Ovary (tissue), 9 donors: ENCODE measurements around the gene UBA52. TPM values are rescaled to one million over a fixed set of nuclear protein-coding genes. Genes with fewer than 3 reads are reported as not detected.

ENCODE experiments used
- DNase-seq, 5 donors: peaks; one replicate each; pipeline ENCODE4 v3.0.0-alpha.2; 2019 to 2020
- H3K27ac ChIP-seq, 2 donors: fragments of 200-600 bp; one replicate each; pipeline versions ENCODE4 v1.5.1 to v1.8.0; 2019 to 2022
- H3K27me3 ChIP-seq: fragments of 200-600 bp; one replicate; pipeline ENCODE4 v1.8.0; 2022
- H3K36me3 ChIP-seq: fragments of 200-600 bp; sonication (generic); one replicate; pipeline ENCODE4 v1.5.1; 2019
- H3K4me1 ChIP-seq: one replicate; pipeline ENCODE4 v1.8.1; 2013; ENCODE audit warnings: mild to moderate bottlenecking, moderate library complexity; ENCODE audit not compliant: insufficient read depth
- H3K4me3 ChIP-seq: fragments of 200-600 bp; sonication (generic); one replicate; pipeline ENCODE4 v1.5.1; 2017
- H3K9me3 ChIP-seq, 2 donors: fragments of 200-600 bp in 1 of 2; sonication (generic) in 1 of 2; one replicate each; pipeline versions ENCODE4 v1.5.1 to v1.8.1; 2013 to 2019; ENCODE audit warnings: mild to moderate bottlenecking in 1 of 2, moderate library complexity in 1 of 2
- EP300 ChIP-seq: sonication (generic); formaldehyde crosslinking; IDR thresholded peaks from one replicate; pipeline ENCODE4 v1.6.1; 2017; ENCODE audit warnings: antibody characterized with exemption
- POLR2A ChIP-seq: fragments of 450-650 bp; IDR thresholded peaks from one replicate; pipeline ENCODE4 v1.6.1; 2017; ENCODE audit warnings: antibody characterized with exemption, mild to moderate bottlenecking, moderate library complexity
- WGBS, 3 donors: extraction: QIAGEN DNeasy Blood & Tissue Kit in 1 of 3; methylation state at CpG; one replicate each; pipeline versions ENCODE4 v1.1.5 to v1.1.7; 2013 to 2017; 5-methylcytosine and 5-hydroxymethylcytosine counted together
- intact Hi-C, 4 donors: fragments of 100-400 bp; cut with DNase I; formaldehyde crosslinking; loops; one replicate each; pipeline versions ENCODE4 v1.11.0 to v1.15.1; 2022 to 2023
- polyA plus RNA-seq, 2 donors: library from polyadenylated mRNA; stranded (reverse); fragments of 200-250 nt in 1 of 2; fragments of 350-450 nt in 1 of 2; fragmentation: Illumina TruSeq in 1 of 2; extraction: RNeasy Lipid Tissue Mini Kit (QIAGEN cat#74804) in 1 of 2; gene quantifications; one replicate each; pipeline ENCODE4 v1.2.3, GENCODE V29; 2013 to 2014
- total RNA-seq, 7 donors: library from RNA; depleted of rRNA in 2 of 7; stranded (reverse); fragments of >200 nt in 2 of 7; fragmentation: NEBNext Ultra II Directional in 3 of 7; extraction: Animal tissue kit (Norgen Biotek cat#: 25700) in 3 of 7; gene quantifications; one replicate each; pipeline versions ENCODE4 v1.1.0 to v1.2.4, GENCODE V29; 2016 to 2023
- TF ChIP-seq, protein P1 (sequence below), 3 donors: fragments of 450-650 bp in 2 of 3; fragments of 200-600 bp in 1 of 3; IDR thresholded peaks; one replicate each; pipeline versions ENCODE4 v1.5.1 to v1.8.0; 2016 to 2022; ENCODE audit warnings: antibody characterized with exemption in 3 of 3, mild to moderate bottlenecking in 1 of 3
- donor health status: DM: no; HTN: no; CAD: no; lungs with moderate emphysema.
- donor health status: DM: no; HTN: no; CAD: no.
- donor health status: Bipolar disorder and iron deficiency.
- donor health status: DM: yes; HTN: yes; CAD: no.
- donor health status: DM: no; HTN: no; CAD: no.
- donor health status: DM: yes; HTN: yes; CAD: no.

Gene UBA52
- total and polyA plus RNA-seq, 9 donors, result 1,269 to 1,882 (median 1,409) TPM

DNA sequence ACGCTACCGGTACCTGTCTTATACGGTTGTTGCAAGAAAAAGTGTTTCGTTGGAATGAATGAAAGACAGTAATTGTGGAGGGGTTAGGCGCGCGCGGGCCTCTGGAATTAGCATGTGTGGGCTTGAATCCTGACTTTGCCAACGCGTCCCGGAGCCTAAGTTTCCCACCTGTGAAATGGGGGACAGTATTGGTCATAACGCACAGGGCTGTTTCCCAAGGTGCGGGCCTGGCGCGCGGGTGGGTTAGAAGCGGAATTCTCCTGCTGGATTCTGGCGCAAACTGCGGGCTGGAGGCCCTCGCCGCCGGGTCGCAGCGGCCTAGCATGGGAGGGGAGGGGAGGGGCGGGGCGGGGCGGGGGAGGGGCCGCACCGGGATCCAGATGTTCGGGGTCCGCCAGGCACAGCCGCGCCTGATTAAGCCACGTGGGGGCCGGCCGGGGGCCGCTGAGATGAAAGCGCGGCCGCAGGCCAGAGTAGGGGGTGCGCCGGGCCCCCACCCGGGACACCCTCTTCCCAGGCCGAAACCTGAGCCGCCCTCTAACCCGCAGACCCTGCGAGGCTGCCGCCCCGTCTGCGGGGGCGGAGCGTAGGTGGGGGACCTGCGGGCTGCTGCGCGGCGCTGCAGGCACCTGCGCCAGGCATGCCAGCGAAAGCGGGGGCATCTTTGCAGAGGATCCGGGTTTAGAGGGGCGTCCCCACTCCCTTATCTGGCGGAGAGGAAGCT lies 39.8 kb downstream of the UBA52 start:
- H3K27me3 ChIP-seq, result peaks cover 9% of the 10 kb centered on the region
- H3K27ac ChIP-seq, result no peak overlapping the region
- H3K9me3 ChIP-seq, result no peaks in the 10 kb centered on the region
- H3K4me3 ChIP-seq, result no peak overlapping the region
- DNase-seq, result no peak
- TF ChIP-seq EP300, result no peak
- TF ChIP-seq, protein P1, sequence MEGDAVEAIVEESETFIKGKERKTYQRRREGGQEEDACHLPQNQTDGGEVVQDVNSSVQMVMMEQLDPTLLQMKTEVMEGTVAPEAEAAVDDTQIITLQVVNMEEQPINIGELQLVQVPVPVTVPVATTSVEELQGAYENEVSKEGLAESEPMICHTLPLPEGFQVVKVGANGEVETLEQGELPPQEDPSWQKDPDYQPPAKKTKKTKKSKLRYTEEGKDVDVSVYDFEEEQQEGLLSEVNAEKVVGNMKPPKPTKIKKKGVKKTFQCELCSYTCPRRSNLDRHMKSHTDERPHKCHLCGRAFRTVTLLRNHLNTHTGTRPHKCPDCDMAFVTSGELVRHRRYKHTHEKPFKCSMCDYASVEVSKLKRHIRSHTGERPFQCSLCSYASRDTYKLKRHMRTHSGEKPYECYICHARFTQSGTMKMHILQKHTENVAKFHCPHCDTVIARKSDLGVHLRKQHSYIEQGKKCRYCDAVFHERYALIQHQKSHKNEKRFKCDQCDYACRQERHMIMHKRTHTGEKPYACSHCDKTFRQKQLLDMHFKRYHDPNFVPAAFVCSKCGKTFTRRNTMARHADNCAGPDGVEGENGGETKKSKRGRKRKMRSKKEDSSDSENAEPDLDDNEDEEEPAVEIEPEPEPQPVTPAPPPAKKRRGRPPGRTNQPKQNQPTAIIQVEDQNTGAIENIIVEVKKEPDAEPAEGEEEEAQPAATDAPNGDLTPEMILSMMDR (IDR thresholded peaks at IDR 0.05), result no peak
- no peak for TF ChIP-seq POLR2A
- intact Hi-C loops, result no loop called here
- no peaks in the 10 kb centered on the region for H3K36me3 ChIP-seq
- H3K4me1 ChIP-seq, result peaks cover 3% of the 10 kb centered on the region
- WGBS, 3 donors, result 1 to 2% (median 1%) methylated on average over 41 to 62 of the region's 62 CpGs

DNA sequence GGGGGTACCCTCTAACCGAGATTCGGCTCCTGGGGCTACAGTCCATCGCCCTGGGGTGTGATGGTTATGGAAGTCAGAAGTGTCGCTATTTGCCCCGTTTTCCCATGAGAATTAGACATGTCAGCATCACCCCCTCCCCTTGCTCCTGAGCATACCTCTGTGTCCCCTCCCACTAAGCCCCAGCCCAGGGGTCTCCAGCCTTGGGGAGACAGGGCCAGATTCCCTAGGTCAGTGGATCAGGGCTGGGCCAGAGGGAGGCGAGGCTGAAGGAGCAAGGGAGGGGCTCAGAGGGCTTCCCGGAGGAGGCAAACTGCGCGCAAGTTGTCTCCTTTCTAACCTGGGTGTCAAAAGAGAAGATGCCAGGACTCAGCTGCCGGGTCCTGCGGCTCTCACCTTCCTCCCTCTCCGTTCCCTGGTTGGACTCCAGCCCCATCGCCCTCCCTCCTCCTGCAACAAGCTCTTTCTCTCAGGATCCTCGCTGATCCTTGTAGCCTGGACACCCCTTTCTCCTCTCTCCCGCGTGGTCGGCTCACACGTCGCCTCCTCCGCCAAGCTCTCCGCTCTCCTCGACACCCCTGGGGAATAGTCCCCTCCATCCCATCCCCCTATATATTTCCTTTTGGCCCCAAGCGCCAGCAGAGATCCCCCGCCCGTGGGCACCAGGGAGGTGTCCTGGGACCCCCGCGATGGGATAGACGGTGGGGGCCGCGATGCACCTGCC lies 40.6 kb downstream of the UBA52 start:
- intact Hi-C loops, result no loop called here
- Histone ChIP-seq H3K36me3 (no peaks in the 10 kb centered on the region), H3K9me3 (no peaks in the 10 kb centered on the region), H3K27ac (no peak overlapping the region), H3K27me3 (peaks cover 9% of the 10 kb centered on the region), H3K4me3 (peak overlapping the region; percentile 12), H3K4me1 (peaks cover 3% of the 10 kb centered on the region)
- TF ChIP-seq, protein P1 (IDR thresholded peaks at IDR 0.05), result no peak
- DNase-seq, result no peak
- WGBS, 3 donors, result 1 to 2% (median 1%) methylated on average over 30 of the region's 30 CpGs

DNA sequence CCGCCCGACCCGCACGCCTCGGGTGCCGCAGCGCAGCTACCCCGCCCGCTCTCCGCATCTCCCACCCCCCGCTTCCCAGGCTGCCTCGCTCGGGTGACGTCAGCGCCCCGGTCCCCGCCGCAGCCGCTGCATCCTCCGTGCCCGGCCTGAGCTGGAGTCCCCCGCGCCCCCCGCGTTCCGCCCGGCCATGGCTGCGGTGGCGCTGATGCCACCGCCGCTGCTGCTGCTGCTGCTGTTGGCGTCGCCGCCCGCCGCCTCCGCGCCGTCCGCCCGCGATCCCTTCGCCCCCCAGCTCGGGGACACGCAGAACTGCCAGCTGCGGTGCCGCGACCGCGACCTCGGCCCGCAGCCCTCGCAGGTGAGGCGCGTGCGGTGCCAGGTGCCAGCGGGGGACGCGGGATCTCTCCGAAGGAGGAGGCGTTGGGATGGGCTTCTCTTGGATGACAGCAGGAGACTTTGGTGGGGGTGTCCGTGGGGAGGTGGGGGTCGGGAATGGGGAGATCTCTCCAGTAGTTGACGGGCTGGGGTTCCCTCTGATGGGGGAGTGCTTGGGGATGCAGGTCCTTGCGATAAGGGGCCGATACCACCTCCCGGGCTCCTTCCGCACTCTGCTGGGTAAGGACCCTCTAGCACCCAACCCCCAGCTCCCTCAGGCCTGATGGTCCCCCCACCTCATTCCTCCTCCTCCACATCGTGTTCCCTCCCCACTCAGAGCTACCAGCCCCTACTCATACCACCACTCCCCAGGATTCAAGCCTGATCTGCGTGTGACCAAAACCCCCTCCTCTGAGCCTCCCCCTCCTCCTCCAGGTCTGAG lies 41.3 kb downstream of the UBA52 start, which contains the start of gene TMEM59L:
Gene TMEM59L, plus strand, starts transcription at position 99 of the 817 bp plus-strand sequence. Its CDS starts 89 bp downstream, at position 188.
- peaks cover 9% of the 10 kb centered on the region for H3K27me3 ChIP-seq
- WGBS, 3 donors, result 1 to 2% (median 2%) methylated on average over 63 to 70 of the region's 70 CpGs
- no peaks in the 10 kb centered on the region for H3K36me3 ChIP-seq
- peak in 2 of 5 donors; percentile 44 to 56 for DNase-seq
- no peaks in the 10 kb centered on the region for H3K9me3 ChIP-seq
- H3K4me1 ChIP-seq, result peaks cover 3% of the 10 kb centered on the region
- TF ChIP-seq, protein P1 (IDR thresholded peaks at IDR 0.05), result no peak
- TF ChIP-seq EP300, result no peak
- TF ChIP-seq POLR2A, result no peak
- no peak within 1 kb of the TSS for H3K27ac ChIP-seq
- H3K4me3 ChIP-seq, result peak within 1 kb of the TSS; percentile 12
- intact Hi-C loops, result no loop called here

DNA sequence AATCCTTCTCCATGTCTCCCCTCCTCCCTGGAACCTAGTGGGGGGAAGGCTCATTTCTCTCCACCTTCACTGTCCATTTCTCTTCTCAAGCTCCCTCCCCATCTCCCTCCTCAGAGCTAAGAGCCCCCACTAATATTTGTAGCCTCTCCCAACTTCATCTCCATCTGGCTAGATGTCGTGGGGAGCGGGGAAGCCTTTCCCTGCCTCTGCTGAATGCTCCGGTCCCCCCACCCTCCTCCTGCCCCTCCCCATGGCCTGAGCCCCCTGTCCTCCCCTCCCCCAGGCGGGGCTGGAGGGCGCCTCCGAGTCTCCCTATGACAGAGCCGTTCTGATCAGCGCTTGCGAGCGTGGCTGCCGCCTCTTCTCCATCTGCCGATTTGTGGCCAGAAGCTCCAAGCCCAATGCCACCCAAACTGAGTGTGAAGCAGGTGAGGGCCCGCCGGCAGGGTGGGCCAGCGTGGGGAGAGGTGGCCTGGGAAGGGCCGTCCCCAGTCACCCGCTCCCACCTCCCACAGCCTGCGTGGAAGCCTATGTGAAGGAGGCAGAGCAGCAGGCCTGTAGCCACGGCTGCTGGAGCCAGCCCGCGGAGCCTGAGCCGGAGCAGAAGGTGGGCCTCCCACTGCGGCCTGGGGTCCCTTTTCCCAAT lies 42.1 kb downstream of the UBA52 start:
- 43 to 57% (median 47%) methylated on average over 20 to 23 of the region's 23 CpGs for WGBS, 3 donors
- Histone ChIP-seq H3K36me3 (no peaks in the 10 kb centered on the region), H3K27ac (no peak overlapping the region), H3K9me3 (no peaks in the 10 kb centered on the region), H3K4me3 (no peak overlapping the region), H3K27me3 (peaks cover 3% of the 10 kb centered on the region), H3K4me1 (peaks cover 3% of the 10 kb centered on the region)
- no peak for DNase-seq
- TF ChIP-seq POLR2A (no peak), EP300 (no peak)
- TF ChIP-seq, protein P1 (IDR thresholded peaks at IDR 0.05), result no peak
- intact Hi-C loops, result no loop called here
